HG03159 (cell line): ENCODE measurements around the gene SLC38A10.

Source experiments
- ATAC-seq: cut with Tn5 transposase; IDR thresholded peaks from one replicate; pipeline ENCODE4 v1.9.1; 2021; ENCODE audit warnings: mild to moderate bottlenecking, moderate library complexity; ENCODE audit not compliant: unreplicated experiment

Gene SLC38A10

GRCh38 chr17:81210868-81211267 is 84.2 kb downstream of the SLC38A10 start:
- ATAC-seq = no peak

GRCh38 chr17:81210466-81210865 is 84.6 kb downstream of the SLC38A10 start:
- ATAC-seq = no peak

GRCh38 chr17:81209141-81209540 is 86.0 kb downstream of the SLC38A10 start:
- no peak for ATAC-seq

GRCh38 chr17:81208651-81209050 is 86.5 kb downstream of the SLC38A10 start:
- no peak for ATAC-seq

- no peak for ATAC-seq
Measured at GRCh38 chr17:81207610-81208581, 87.2 kb downstream of the SLC38A10 start.

GRCh38 chr17:81206657-81207056 is 88.5 kb downstream of the SLC38A10 start:
- no peak for ATAC-seq

- no peak for ATAC-seq
Measured at GRCh38 chr17:81206166-81206565, 88.9 kb downstream of the SLC38A10 start.

GRCh38 chr17:81204578-81204977 is 90.5 kb downstream of the SLC38A10 start:
- ATAC-seq = no peak

- ATAC-seq = no peak
Measured at GRCh38 chr17:81203136-81203535, 92.0 kb downstream of the SLC38A10 start.

- ATAC-seq = no peak
Measured at GRCh38 chr17:81202318-81202717, 92.8 kb downstream of the SLC38A10 start.

- ATAC-seq = no peak
Measured at GRCh38 chr17:81200695-81201580, 94.2 kb downstream of the SLC38A10 start.

- no peak for ATAC-seq
Measured at GRCh38 chr17:81200201-81200600, 94.9 kb downstream of the SLC38A10 start.

- ATAC-seq = no peak
Measured at GRCh38 chr17:81199482-81199830, 95.7 kb downstream of the SLC38A10 start.

- ATAC-seq = no peak
Measured at GRCh38 chr17:81198826-81199481, 96.2 kb downstream of the SLC38A10 start.

- no peak for ATAC-seq
Measured at GRCh38 chr17:81197831-81198490, 97.1 kb downstream of the SLC38A10 start.

GRCh38 chr17:81197409-81197795 is 97.7 kb downstream of the SLC38A10 start:
- ATAC-seq = no peak

GRCh38 chr17:81196505-81197408 is 98.3 kb downstream of the SLC38A10 start:
- no peak for ATAC-seq

- no peak for ATAC-seq
Measured at GRCh38 chr17:81195941-81196495, 99.1 kb downstream of the SLC38A10 start.
